ENCODE measurements around the gene ABR.

ABR gene

DNA sequence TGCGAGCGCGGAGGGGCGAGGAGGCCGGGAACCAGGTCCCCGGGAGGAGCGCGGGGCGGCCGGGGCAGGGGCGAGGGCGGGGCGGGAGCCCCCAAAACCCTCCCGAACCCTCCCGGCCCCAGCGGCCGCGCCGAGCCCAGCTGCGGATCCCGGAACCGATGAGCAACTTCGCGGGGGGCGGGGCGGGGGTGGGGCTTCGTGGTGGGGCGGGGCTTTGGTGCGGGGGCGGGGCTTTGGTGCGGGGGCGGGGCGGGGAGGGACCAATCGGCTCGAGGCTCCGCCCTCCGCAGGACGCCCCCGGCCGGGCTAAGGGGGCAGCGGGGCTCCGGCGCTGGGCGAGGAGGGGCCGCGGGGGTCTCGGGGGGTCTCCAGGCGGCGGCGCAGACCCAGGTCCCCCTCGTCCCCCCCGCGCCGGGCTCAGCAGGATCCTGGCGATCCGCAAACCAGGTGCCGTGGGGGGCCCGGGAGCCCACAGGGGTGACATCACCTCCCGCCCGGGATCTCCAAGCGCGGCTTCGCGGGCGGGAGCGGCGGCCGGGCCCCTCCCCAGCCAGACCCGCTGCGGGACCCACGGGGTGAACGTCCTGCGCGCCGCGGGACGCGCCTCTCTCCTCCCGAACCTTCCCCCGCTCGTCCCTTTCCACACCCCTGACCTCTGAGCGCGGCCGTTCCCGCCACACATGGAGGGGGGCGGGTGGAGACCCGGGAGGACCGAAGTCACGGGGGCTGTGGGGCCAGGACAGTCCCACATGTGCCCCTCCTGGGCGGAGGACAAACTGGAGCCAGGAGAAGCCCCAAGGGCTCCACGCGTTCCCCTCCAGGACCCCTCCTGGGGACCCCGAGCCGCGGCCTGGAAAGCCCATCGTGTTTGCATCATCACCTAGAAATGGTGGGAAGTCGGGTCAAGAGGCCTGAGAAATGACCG, at the start of gene ABR:
ABR (minus strand) TSS at position 164 of the 925 bp plus-strand sequence. CDS start 254 bp downstream, outside the sequence.
- no peak for DNase-seq (ENCODE audit: low spot score)

DNA sequence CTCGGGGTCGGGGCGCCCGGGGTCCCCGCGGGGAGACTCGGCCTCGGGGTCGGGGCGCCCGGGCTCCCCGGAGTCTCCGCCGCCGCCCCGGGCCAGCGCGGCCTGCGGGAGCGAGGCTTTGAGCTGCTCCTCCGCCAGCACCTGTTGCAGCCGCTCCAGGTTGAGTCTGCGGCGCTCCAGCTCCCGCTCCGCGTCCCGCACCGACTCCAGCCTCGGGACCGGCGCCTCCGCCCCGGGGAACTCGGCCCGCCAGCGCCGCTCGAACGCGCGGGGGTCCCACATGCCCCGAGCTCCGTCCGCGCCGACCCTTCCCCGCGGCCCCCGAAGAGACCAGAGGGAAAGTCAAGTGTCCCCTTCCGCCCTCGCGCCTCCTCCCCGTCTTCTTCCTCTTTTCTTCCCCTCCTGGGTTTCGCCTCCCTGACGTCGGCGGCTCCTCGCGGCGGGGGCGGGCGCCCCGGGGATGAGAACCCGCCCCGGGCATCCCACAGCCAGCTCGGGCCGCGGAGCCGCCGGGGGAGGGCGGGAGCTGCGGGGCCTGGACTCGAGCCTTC, 49.6 kb upstream of the ABR start:
- DNase-seq (ENCODE audit: low spot score) = peak; percentile 77

DNA sequence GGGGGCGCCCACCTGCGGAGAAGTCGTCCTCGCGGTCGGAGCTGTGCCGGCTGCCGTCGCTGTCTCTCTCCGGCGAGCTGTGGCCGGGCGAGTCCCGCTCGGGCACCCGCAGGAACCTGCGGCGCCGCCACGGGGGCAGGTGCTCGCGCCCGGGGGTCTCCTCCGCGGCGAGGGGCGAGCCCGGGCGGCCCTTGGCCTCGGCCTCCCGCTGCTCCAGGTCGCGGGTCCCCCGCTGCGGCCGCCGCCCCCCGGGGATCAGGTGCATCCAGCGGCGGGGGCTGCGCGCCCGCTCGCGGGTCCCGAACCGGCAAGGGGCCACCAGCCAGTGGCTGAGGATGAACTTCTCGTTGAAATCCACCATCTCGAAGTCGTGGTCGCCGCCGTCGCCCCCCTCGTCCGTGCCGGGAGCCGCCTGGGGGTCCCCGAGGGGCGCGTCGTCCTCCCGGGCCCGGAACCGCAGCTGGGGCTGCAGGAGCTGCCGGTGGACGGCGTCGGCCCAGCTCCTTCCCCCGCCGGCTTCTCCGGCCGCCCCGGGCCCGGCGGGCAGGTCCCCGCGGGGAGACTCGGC, 49.1 kb upstream of the ABR start:
- DNase-seq (ENCODE audit: low spot score) = peak; percentile 35

DNA sequence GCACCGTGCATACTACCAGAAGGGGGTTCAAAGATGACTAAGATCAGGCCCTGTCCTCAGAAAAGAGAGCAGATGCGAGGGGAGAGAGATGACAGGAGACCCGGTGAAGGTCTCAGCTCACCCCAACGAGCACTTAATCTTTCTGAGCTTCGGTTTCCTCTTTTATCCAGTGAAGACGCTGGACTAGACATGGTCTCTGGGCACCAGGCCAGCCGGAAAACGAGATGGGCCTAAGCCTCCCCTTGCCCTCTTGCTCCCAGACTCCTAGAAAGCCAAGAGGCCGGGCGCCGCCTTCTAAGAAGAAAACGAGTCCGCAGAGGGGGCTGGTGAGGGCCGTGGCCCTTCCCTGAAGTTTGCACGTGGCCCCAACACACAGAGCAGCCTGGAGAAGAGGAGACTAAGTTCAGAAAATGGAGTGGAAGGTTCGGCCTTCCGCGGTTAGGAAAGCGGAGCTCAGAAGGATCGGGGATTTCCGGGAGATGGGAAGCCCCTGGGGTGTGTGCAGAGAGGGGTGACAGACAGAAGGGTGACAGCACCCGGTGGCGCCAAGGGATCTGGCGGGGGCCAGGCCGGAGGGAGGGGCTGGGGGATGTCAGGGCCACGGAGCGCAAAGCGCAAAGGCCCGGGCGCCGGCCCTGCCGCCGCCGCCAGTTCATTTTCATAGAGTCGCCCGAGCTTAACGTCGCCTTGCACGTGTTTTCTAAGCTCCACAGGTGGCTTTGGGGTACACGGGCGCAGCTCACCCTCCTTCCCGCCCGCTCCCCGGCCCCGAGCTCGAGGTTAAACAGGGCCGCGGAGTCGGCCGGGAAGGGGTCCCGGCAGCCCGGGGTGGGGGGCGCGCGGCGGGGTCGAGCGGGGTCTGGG, 48.4 kb upstream of the ABR start:
- DNase-seq (ENCODE audit: low spot score) = no peak

DNA sequence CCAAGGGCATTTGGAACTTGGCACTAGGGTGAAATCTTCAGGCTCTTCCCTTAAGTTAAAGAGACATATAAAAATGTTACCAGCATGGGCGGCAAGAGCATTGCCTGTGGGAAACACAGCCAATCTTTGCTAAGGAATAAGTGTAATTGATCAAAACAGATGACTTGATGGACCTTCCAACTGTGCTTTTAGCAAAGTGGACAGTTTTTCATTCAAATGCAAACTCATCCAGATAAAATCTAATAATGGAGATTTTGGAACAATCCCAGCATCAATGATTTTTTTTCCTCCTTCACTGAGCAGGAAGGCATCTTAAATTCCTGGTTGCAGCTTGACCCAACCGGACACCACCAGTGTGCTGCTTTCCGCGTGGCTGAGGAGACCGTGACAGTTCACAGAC, 47.6 kb upstream of the ABR start:
- no peak for DNase-seq (ENCODE audit: low spot score)

DNA sequence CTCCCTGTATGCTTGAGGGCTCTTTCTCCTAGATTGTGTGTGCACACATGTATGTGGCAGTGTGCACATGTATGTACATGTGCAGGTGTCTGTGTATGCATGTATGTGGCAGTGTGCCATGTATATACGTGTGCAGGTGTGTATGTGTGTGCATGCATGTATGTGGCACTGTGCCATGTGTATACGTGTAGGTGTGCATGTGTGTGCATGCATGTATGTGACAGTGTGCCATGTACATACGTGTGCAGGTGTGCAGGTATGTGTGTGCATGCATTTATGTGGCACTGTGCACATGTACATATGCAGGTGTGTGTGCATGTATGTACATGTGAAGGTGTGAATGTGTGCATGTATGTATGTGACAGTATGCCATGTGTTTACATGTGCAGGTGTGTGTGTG, 46.5 kb upstream of the ABR start:
- no peak for DNase-seq (ENCODE audit: low spot score)

DNA sequence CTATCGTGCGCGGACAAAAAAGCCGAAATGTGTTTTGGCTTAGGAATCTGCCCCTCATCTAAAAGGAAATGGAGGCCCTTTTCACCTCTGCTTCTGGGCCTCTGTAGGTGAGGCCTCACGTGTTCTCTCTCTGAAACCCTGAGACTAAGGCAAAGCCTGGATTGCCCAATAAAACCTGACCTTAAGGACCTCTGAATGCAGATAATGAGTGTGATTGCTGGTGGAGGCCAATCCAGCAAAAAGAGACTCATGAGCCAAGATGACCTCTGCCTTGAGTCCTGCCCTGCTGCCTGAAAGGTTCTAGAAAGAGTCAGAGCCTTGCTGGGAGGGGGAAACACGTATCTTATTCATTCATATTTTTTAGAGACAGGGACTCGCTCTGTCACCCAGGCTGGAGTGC, 44.5 kb upstream of the ABR start:
- DNase-seq (ENCODE audit: low spot score) = no peak

DNA sequence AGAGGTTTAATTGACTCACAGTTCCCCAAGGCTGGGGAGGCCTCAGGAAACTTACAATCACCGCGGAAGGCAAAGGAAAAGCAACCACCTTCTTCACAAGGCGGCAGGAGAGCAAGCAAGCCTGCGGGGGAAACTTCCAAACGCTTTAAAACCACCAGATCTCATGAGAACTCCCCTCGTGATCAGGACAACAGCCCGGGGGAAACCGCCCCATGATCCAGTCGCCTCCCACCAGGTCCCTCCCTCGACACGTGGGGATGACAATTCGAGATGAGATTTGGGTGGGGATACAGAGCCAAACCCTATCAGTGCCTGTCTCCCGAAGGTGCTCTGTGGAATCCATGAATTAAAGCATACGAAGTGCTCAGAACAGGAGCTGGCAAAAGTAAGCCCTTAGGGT, 43.9 kb upstream of the ABR start:
- no peak for DNase-seq (ENCODE audit: low spot score)

DNA sequence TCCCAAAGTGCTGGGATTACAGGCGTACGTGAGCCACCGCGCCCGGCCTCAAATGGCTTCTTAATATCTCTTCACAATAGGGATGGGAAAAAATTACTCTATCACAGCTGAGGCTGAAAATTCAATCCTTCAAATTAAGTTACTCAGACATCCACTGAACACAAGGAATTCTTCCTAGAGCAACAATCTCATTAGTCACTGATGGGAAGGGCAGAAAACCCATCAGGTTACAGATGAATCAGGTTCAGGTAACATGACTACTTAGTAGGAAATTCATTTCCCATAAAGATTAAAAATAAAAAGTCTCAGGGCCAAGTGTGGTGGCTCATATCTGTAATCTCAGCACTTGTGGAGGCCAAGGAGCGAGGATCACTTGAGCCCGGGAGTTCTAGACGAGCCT, 42.5 kb upstream of the ABR start:
- no peak for DNase-seq (ENCODE audit: low spot score)

DNA sequence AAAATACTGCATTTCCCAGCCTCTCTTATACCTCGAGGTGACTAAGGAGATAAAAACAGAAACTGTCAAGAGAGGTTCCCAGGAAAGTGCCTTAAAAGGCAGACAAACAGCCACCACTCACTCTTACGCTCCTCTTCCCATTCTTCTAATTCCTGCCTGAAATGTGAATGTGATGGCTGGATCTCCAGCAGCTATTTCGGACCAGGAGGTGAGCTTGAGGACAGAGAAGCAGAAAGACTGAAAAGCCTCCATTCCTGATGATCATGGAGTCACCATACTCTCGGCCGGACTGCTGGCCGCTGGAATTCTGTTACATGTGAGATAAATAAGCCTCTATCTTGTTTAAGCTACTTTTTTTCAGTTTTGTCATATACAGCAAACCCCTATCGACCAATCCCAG, 41.4 kb upstream of the ABR start:
- no peak for DNase-seq (ENCODE audit: low spot score)

DNA sequence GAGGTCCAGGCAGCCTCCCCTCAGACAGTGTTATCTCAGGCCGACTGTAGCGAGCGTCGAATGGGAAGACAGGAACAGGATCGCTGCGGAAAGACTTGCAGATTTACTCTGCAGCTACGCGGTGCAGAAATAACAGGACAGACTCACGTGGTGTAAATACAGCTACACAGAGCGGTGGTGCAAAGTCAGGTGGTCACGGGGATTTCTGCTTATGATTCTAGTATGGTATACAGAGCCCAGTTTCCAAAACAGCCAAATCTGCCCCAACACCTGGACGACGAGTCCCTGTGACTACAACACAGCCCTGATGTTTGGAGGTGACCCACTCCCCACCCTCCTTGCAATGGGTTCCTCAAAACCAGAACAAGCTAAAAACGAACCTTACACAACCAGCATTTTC, 40.6 kb upstream of the ABR start:
- DNase-seq (ENCODE audit: low spot score) = no peak

DNA sequence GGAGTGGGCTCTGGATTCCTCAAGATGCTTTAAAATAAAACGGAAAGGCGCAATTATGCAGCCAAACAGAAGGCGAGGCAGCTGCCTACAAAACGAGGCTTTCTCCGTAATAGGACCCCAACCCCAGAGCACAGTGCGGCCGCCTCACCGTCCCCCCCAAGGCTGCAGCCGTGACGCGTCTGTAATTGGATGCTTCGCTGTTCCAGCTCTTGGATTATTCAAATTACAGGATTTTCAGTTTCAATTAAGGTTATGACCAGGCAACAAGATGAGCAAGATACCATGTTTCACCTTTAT, 37.3 kb upstream of the ABR start:
- no peak for DNase-seq (ENCODE audit: low spot score)

DNA sequence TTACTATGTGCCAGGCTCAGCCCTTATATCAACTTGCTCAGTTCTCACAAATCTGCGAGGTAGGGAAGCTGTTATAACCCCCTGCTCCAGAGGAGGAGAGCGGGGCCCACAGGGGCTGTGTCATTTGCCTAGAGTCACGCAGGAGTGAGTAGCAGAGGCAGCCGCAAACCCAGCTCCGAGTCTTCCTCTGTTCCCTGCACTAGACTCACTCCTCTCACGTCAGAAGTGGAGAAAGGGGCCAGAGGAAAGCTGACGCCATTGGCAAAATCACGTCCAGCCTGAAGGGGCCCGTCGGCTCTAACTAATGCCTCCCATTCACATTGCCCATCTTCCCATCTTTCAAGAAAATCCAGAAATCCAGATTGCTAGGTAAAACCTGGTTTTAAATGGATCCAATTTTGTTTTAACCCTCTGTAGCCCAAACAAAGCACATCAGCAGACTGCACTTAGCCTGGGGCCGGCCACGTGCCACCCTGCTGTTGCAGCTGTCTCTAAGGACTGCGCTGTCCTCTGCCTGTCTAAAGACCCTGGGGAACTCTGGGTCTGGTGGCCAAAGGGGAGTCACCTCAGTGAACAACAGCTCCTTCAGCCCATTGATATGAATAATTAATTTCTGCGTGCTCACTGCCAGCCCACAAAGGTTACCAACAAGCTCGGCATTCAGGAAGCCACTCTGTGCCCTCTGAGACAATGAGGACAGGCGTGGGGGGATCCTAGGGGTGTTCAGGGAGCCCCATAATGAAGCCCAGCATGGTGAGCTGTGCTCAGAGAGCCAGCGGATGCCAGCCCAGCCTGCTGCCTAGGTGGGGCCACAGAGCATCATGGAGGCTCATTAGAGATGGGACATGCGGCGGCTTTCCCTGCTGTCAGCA, 36.7 kb upstream of the ABR start:
- no peak for DNase-seq (ENCODE audit: low spot score)

DNA sequence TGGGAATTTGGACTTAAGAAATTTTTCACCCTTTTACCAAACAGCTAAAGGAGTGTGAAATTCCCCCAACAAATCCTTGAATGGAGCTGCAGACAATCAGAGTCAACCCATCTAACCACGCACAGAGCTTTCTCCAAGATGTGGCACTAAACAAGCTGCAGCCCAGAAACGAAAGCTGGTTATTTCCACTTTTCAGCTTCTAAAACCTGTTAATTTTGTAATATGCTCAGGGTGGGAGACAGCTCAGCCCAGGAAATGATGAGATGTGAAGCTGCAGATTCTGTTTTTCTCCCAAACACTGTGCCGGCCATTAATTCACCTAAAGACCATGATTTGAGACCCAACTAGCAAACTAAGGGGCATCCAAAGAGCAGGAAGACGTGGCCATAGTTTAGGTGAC, 33.2 kb upstream of the ABR start:
- no peak for DNase-seq (ENCODE audit: low spot score)

DNA sequence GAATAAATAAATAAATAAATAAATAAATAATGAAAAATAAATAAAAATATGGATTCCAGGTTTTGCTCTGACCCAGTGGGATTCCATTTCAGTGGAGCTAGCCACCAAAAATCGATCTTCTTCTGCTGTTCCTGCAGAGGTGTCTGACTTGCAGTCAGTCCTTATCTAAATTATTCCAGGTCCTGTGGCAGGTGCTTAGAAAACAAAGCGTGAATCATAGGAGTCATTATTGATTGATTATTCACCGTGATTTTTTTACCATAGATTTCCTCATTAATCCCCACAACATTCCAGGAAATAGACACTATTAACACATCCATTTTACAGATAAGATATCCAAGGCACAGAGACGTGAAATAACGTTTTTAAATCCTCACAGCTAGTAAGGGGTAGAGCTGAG, 31.5 kb upstream of the ABR start:
- DNase-seq (ENCODE audit: low spot score) = no peak

DNA sequence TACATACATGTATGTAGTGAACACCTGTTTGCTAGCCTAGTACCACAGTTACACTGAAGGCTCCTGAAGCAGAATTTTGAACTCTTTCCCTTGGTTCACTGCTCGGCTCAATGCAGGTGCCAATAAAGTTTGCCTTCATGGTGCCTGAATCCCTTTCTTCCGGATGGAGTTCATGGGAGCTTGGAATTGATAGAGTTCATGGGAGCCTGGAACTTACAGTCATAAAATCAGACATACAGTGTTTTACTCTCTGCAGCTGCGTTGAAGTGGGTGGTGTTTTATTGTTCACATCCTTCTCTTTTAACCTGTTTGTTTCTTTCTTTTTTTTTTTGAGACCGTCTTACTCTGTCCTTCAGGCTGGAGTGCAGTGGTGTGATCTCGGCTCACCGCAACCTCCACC, 29.2 kb upstream of the ABR start:
- DNase-seq (ENCODE audit: low spot score) = no peak

DNA sequence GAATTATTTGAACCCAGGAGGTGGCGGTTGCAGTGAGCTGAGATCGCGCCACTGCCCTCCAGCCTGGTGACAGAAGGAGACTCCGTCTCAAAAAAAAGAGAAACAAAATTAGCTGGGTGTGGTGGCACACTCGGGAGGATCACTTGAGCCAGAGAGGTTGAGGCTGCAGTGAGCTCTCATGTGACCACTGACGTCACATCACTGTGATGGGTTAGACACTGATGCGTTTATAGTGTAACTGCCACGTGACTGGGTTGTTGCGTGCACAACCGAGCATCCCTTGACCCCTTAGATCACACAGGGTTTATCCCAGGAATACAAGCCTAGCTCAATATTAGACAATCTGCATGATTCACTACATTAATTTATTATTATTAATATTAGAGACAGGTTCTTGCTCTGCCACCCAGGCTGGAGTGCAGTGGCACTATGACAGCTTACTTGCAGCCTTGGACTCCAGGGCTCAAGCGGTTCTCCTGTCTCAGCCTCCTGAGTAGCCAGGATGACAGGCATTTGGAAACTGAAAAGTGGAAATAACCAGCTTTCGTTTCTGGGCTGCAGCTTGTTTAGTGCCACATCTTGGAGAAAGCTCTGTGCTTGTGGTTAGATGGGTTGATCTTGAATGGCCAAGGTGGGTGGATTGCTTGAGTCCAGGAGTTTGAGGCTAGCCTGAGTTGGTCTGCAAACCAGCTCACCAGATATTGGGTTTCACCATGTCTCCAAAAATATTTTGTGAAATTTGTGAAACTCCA, 26.4 kb upstream of the ABR start:
- DNase-seq (ENCODE audit: low spot score) = no peak

DNA sequence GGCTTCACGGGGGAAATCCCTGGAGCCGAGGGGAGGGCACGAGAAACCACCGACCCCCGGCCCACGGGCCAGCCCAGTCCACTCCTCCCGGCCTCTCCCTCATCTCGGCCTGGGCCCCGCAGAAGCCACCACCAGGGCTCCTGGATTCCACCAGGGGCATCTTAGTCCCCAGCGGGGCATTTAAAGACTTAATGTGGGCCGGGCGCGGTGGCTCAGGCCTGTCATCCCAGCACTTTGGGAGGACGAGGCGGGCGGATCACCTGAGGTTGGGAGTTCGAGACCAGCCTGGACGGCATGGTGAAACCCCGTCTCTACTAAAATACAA, 24.1 kb upstream of the ABR start:
- DNase-seq (ENCODE audit: low spot score) = no peak

DNA sequence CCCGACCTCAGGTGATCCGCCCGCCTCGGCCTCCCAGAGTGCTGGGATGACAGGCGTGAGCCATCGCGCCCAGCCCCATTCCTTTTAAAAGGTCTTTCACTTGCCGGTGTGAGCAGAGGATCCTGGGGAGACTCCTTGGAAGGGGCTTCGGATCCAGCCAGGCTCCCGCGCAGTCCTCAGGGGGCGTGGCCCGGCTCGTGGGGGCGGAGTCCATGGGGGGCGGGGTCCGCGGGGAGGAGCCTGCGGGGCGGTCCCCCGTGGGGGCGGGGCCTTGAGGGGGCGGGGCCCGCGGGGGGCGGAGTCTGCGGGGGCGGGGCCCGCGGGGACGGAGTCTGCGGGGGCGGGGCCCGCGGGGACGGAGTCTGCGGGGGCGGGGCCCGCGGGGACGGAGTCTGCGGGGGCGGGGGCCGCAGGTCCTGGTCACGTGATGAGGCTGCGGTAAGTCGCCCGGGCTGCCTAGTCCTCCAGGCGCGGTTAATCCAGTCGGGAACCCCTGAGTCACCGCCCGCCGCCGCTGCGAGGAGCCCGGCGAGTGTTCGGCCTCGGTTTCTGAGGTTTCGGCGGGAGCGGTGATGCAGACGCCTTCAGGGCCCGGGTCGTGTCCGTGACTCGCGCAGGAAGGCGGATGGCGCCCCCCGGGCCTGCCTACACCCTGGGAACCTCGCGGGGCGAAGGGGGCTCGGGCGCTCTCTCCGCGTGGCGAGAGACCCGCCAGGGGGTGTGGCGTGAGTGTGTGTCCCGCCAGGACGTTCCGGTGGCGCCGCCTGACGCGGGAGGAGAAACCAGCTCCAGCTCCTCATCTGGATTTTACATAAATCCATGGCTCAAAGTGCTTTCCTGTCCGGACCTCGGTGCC, 23.6 kb upstream of the ABR start:
- peak; percentile 75 for DNase-seq (ENCODE audit: low spot score)

DNA sequence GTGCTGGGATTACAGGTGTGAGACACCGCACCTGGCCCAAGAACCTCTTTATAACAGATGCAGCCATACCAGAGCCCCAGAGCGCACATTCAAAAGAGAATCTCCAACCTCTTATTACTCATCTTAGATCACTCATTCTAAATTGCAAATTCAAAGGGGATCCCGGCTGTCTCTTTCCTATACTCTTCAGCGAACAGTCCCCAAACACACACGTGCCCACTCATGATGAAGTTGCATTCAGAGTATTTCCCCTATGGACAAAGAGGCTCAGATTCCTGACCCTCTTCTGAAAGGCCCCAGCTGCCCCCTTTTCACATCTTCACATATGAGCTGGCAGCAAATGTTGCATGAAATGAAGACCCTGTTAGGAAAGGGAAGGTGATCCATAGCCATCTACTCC, 22.5 kb upstream of the ABR start:
- DNase-seq (ENCODE audit: low spot score) = no peak
